ENCODE data around the gene MAML3.

- TF ChIP-seq CTCF (IDR thresholded peaks at IDR 0.05; ENCODE audit: low read depth, low read length), result no peak
- TF ChIP-seq EZH2phosphoT487 (IDR thresholded peaks at IDR 0.05; ENCODE audit: low read depth), result no peak
These were observed 55.4 kb downstream of the MAML3 start for GRCh38 chr4:140098455-140099160.
